Renal cortical epithelial cell (primary cell): ENCODE data around the gene SP4. TPM values are rescaled to one million over a fixed set of nuclear protein-coding genes. Genes with fewer than 3 reads are reported as not detected.
A peak's percentile ranks its signal among the peaks of the same experiment; 100 is the strongest.

Source experiments
- DNase-seq: peaks from one replicate; pipeline ENCODE4 v3.0.0-alpha.2; 2011; ENCODE audit warnings: low read depth
- total RNA-seq: library from RNA; depleted of rRNA; stranded (reverse); fragments of >200 nt; gene quantifications from 2 replicates; pipeline ENCODE4 v1.2.3, GENCODE V29; 2014

SP4 gene
- total RNA-seq = 4.3 and 10.7 TPM in 2 replicates

- peak; percentile 79 for DNase-seq
Observed at GRCh38 chr7:21427871-21428658, at the start of gene SP4. Gene SP4 (plus strand): TSS chr7:21428083. CDS start chr7:21428252, 169 bp downstream.

- DNase-seq = no peak
Observed at GRCh38 chr7:21383227-21384220, 44.4 kb upstream of the SP4 start.

GRCh38 chr7:21393937-21394336 lies 33.9 kb upstream of the SP4 start:
- DNase-seq = no peak

GRCh38 chr7:21401944-21402343 lies 25.9 kb upstream of the SP4 start:
- no peak for DNase-seq

- DNase-seq = no peak
Observed at GRCh38 chr7:21407796-21408480, 19.9 kb upstream of the SP4 start.

- DNase-seq = no peak
Observed at GRCh38 chr7:21408481-21408820, 19.4 kb upstream of the SP4 start.

- no peak for DNase-seq
Observed at GRCh38 chr7:21412410-21412851, 15.5 kb upstream of the SP4 start.

- DNase-seq = no peak
Observed at GRCh38 chr7:21412957-21413356, 14.9 kb upstream of the SP4 start.

- no peak for DNase-seq
Observed at GRCh38 chr7:21413502-21413901, 14.4 kb upstream of the SP4 start.

- DNase-seq = no peak
Observed at GRCh38 chr7:21414795-21415393, 13.0 kb upstream of the SP4 start.

- DNase-seq = no peak
Observed at GRCh38 chr7:21417647-21418046, 10.2 kb upstream of the SP4 start.

GRCh38 chr7:21422751-21423150 lies 5.1 kb upstream of the SP4 start:
- DNase-seq = no peak

- no peak for DNase-seq
Observed at GRCh38 chr7:21425290-21425689, 2.6 kb upstream of the SP4 start.

- DNase-seq = peak; percentile 9
Observed at GRCh38 chr7:21426286-21427181, 1.3 kb upstream of the SP4 start.

- peak; percentile 91 for DNase-seq
Observed at GRCh38 chr7:21427182-21427870, 557 bp upstream of the SP4 start.

- DNase-seq = no peak
Observed at GRCh38 chr7:21428659-21428941, 717 bp downstream of the SP4 start.

- no peak for DNase-seq
Observed at GRCh38 chr7:21429021-21429420, 1.1 kb downstream of the SP4 start.

GRCh38 chr7:21429786-21430574 lies 2.1 kb downstream of the SP4 start:
- no peak for DNase-seq

GRCh38 chr7:21430575-21430954 lies 2.7 kb downstream of the SP4 start:
- no peak for DNase-seq
